Sigmoid colon (tissue), 4 donors: ENCODE measurements around the gene GIT2.

Experiments used
- POLR2A ChIP-seq, 2 donors: fragments of 450-650 bp; IDR thresholded peaks; one replicate each; pipeline ENCODE4 v1.6.1; 2016; ENCODE audit warnings: antibody characterized with exemption in 2 of 2, mild to moderate bottlenecking in 2 of 2, moderate library complexity in 2 of 2
- POLR2AphosphoS5 ChIP-seq, 4 donors: sonication (generic); formaldehyde crosslinking; IDR thresholded peaks; one replicate each; pipeline ENCODE4 v1.6.1; 2017; ENCODE audit warnings: antibody characterized with exemption in 4 of 4

- TF ChIP-seq POLR2A (IDR thresholded peaks at IDR 0.05) = no peak
- no peak for TF ChIP-seq POLR2AphosphoS5 (IDR thresholded peaks at IDR 0.05)
These were observed 27.4 kb downstream of the GIT2 start for GRCh38 chr12:109968801-109969200.
